Measurements from ENCODE around the gene WDR7. TPM values are rescaled to one million over a fixed set of nuclear protein-coding genes. Genes with fewer than 3 reads are reported as not detected.

Gene WDR7
- total RNA-seq, 4 donors from 2014 or later = 9.4 to 26.1 (median 19.2) TPM

DNA sequence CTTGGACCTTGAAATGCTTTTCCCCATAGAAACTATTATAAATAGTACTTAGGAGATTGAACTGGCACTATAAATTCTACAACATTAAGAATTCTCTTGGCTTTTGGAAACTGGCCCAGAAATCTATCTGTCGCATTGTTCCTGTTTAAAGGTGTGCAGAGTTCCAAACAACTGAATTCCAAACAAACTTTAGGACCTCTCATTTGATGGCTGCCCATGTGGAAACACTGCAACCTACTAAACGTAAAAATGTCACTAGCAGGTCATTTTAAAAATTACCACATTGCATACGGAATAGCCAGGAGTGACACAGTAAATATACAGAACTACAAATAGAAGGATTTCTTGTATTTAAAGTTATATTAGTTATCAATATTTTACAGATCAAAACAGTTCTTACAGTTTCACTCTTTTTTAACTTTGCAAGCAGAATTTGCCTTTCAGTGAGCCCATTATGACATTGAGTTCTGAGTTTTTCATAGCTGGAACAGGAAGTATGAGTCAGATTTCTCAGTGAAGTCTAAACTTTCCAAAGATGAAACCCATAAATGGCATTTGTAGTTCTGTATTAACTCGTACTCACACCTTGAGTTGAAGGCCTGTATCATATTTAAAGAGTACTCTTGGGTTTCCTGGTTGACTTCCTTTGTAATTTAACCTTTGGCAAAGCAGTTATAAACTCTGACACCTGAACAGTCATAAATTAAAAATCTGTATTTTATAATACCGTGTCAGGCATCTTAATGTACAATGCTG, 353.4 kb downstream of the WDR7 start:
- no peaks in the 10 kb centered on the region for H3K9me3 ChIP-seq
- intact Hi-C loops (cut with DNase I) = no loop called here
- no peaks in the 10 kb centered on the region for H3K36me3 ChIP-seq
- DNase-seq = no peak
- no peaks in the 10 kb centered on the region for H3K27me3 ChIP-seq
- peaks cover 0 to 13% (median 3%) of the 10 kb centered on the region in 3 donors for H3K4me1 ChIP-seq
- no peak overlapping the region for H3K27ac ChIP-seq
- H3K4me3 ChIP-seq = no peak overlapping the region
- TF ChIP-seq, protein P1, sequence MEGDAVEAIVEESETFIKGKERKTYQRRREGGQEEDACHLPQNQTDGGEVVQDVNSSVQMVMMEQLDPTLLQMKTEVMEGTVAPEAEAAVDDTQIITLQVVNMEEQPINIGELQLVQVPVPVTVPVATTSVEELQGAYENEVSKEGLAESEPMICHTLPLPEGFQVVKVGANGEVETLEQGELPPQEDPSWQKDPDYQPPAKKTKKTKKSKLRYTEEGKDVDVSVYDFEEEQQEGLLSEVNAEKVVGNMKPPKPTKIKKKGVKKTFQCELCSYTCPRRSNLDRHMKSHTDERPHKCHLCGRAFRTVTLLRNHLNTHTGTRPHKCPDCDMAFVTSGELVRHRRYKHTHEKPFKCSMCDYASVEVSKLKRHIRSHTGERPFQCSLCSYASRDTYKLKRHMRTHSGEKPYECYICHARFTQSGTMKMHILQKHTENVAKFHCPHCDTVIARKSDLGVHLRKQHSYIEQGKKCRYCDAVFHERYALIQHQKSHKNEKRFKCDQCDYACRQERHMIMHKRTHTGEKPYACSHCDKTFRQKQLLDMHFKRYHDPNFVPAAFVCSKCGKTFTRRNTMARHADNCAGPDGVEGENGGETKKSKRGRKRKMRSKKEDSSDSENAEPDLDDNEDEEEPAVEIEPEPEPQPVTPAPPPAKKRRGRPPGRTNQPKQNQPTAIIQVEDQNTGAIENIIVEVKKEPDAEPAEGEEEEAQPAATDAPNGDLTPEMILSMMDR (IDR thresholded peaks at IDR 0.05) = no peak
- TF ChIP-seq POLR2A (IDR thresholded peaks at IDR 0.05) = no peak
- 39 to 50% methylated on average over 5 of the region's 5 CpGs for WGBS, 2 donors

- intact Hi-C loops (cut with DNase I) = no loop called here
- Histone ChIP-seq H3K4me3 (no peak overlapping the region), H3K27me3 (no peaks in the 10 kb centered on the region), H3K36me3 (no peaks in the 10 kb centered on the region), H3K9me3 (no peaks in the 10 kb centered on the region), H3K4me1 (peaks cover 0 to 13% (median 3%) of the 10 kb centered on the region in 3 donors), H3K27ac (no peak overlapping the region)
- no peak for TF ChIP-seq POLR2A (IDR thresholded peaks at IDR 0.05)
- TF ChIP-seq, protein P1 (IDR thresholded peaks at IDR 0.05) = no peak
- 79 to 81% methylated on average over 11 of the region's 11 CpGs for WGBS, 2 donors
- no peak for DNase-seq
Observed at GRCh38 chr18:57008001-57008686, 357.0 kb downstream of the WDR7 start.

DNA sequence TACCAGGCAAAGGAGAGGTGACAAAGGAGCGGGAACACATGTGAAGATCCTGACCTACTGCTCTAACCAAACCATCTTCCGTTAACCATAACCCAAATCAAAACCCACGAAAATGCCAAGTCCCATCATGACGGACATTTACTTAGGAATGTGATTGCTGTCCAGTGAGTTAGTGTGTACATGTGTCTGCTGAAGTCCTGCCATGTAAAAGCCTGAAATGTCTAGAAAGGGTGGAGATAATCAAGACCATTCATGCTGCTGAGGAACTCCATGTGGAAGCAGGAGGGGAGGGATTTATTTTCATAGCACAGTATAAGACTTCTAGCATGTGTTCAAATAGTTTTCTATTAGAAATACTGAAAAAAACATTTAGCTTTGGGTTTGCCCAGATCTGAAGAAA, 358.7 kb downstream of the WDR7 start:
- DNase-seq = no peak
- TF ChIP-seq POLR2A (IDR thresholded peaks at IDR 0.05) = no peak
- TF ChIP-seq, protein P1 (IDR thresholded peaks at IDR 0.05) = no peak
- no peaks in the 10 kb centered on the region for H3K9me3 ChIP-seq
- H3K36me3 ChIP-seq = no peaks in the 10 kb centered on the region
- WGBS, 2 donors = 92 to 93% methylated on average over 4 of the region's 4 CpGs
- no peaks in the 10 kb centered on the region for H3K27me3 ChIP-seq
- intact Hi-C loops (cut with DNase I) = no loop called here
- no peak overlapping the region for H3K27ac ChIP-seq
- peaks cover 0 to 3% (median 0%) of the 10 kb centered on the region in 3 donors for H3K4me1 ChIP-seq
- H3K4me3 ChIP-seq = no peak overlapping the region

GRCh38 chr18:57014772-57015413, 363.7 kb downstream of the WDR7 start:
- TF ChIP-seq, protein P1 (IDR thresholded peaks at IDR 0.05) = no peak
- TF ChIP-seq POLR2A (IDR thresholded peaks at IDR 0.05) = no peak
- 63 to 68% methylated on average over 4 of the region's 4 CpGs for WGBS, 2 donors
- Histone ChIP-seq H3K27me3 (no peaks in the 10 kb centered on the region), H3K4me3 (no peak overlapping the region), H3K36me3 (no peaks in the 10 kb centered on the region), H3K4me1 (no peaks in the 10 kb centered on the region), H3K27ac (no peak overlapping the region), H3K9me3 (no peaks in the 10 kb centered on the region)
- no peak for DNase-seq
- intact Hi-C loops (cut with DNase I) = no loop called here

DNA sequence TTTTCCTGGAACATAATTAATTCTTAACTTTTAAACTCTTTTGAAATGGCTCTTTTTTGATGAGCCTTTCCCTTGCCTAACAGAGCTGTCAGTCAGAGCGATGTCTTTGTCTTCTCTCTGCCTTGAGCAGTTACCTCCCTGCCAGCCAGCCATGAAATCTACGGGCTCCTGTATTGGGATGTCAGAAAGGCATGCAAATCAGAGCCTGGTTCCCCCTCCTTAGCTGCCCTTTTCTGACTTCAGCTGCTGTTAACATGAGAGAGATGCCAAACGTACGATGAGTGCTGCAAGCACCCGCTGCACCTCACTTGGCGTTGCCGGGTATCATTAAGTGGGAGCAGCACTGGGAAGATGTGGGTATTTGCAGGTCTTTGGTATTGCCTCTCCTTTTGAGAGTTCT, 364.3 kb downstream of the WDR7 start:
- no peak for DNase-seq
- Histone ChIP-seq H3K27me3 (no peaks in the 10 kb centered on the region), H3K36me3 (no peaks in the 10 kb centered on the region), H3K4me1 (no peaks in the 10 kb centered on the region), H3K27ac (no peak overlapping the region), H3K4me3 (no peak overlapping the region), H3K9me3 (no peaks in the 10 kb centered on the region)
- WGBS, 2 donors = 89 to 93% methylated on average over 7 of the region's 7 CpGs
- intact Hi-C loops (cut with DNase I) = no loop called here
- TF ChIP-seq, protein P1 (IDR thresholded peaks at IDR 0.05) = no peak
- TF ChIP-seq POLR2A (IDR thresholded peaks at IDR 0.05) = no peak

Data from esophagus squamous epithelium (tissue), 5 donors.